HG02763 (cell line): ENCODE measurements around the gene XRCC4.
"Not testable (repeated sequence)": the region's sequence is repeated elsewhere in the genome, so short reads cannot be mapped to it uniquely, and the experiment has no call there.

Experiments used
- ATAC-seq: cut with Tn5 transposase; IDR thresholded peaks from one replicate; pipeline ENCODE4 v1.9.1; 2021; ENCODE audit warnings: mild to moderate bottlenecking, moderate library complexity; ENCODE audit not compliant: unreplicated experiment

XRCC4 gene

GRCh38 chr5:83107692-83108420, 30.5 kb downstream of the XRCC4 start:
- no peak for ATAC-seq

GRCh38 chr5:83109380-83109779, 32.0 kb downstream of the XRCC4 start:
- no peak for ATAC-seq

- ATAC-seq: no peak
Observed at GRCh38 chr5:83115816-83116215, 38.5 kb downstream of the XRCC4 start.

- ATAC-seq: no peak
Observed at GRCh38 chr5:83118471-83118870, 41.1 kb downstream of the XRCC4 start.

- ATAC-seq: no peak
Observed at GRCh38 chr5:83118976-83119375, 41.6 kb downstream of the XRCC4 start.

- ATAC-seq: no peak
Observed at GRCh38 chr5:83124593-83124992, 47.2 kb downstream of the XRCC4 start.

- no peak for ATAC-seq
Observed at GRCh38 chr5:83125560-83125959, 48.2 kb downstream of the XRCC4 start.

- no peak for ATAC-seq
Observed at GRCh38 chr5:83126501-83126900, 49.2 kb downstream of the XRCC4 start.

- no peak for ATAC-seq
Observed at GRCh38 chr5:83133797-83134196, 56.5 kb downstream of the XRCC4 start.

- no peak for ATAC-seq
Observed at GRCh38 chr5:83142526-83142925, 65.2 kb downstream of the XRCC4 start.

- no peak for ATAC-seq
Observed at GRCh38 chr5:83145241-83145640, 67.9 kb downstream of the XRCC4 start.

GRCh38 chr5:83145882-83146331, 68.6 kb downstream of the XRCC4 start:
- no peak for ATAC-seq

GRCh38 chr5:83146441-83146840, 69.1 kb downstream of the XRCC4 start:
- ATAC-seq: no peak

- no peak for ATAC-seq
Observed at GRCh38 chr5:83147593-83147992, 70.2 kb downstream of the XRCC4 start.

GRCh38 chr5:83148370-83148769, 71.0 kb downstream of the XRCC4 start:
- no peak for ATAC-seq

- no peak for ATAC-seq
Observed at GRCh38 chr5:83149671-83150070, 72.3 kb downstream of the XRCC4 start.

GRCh38 chr5:83151821-83152220, 74.5 kb downstream of the XRCC4 start:
- ATAC-seq: no peak

GRCh38 chr5:83152996-83153395, 75.6 kb downstream of the XRCC4 start:
- not testable (repeated sequence) for ATAC-seq

GRCh38 chr5:83156001-83156400, 78.7 kb downstream of the XRCC4 start:
- no peak for ATAC-seq

GRCh38 chr5:83157163-83157562, 79.8 kb downstream of the XRCC4 start:
- no peak for ATAC-seq

- no peak for ATAC-seq
Observed at GRCh38 chr5:83162601-83163000, 85.3 kb downstream of the XRCC4 start.

- ATAC-seq: no peak
Observed at GRCh38 chr5:83167538-83167937, 90.2 kb downstream of the XRCC4 start.
